Progenitor cell of endocrine pancreas (in vitro differentiated cells): ENCODE results near the gene MRPL19. TPM values are rescaled to one million over a fixed set of nuclear protein-coding genes. Genes with fewer than 3 reads are reported as not detected.
A peak's percentile ranks its signal among the peaks of the same experiment; 100 is the strongest.

Source experiments
- DNase-seq: peaks from one replicate; pipeline ENCODE4 v3.0.0; 2021; ENCODE audit warnings: low spot score; ENCODE audit not compliant: unreplicated experiment
- H3K27ac Mint-ChIP-seq: 2 replicates; pipeline ENCODE4 v1.8.0; 2021; ENCODE audit warnings: mild to moderate bottlenecking, moderate library complexity, mixed read lengths
- H3K27me3 Mint-ChIP-seq: 2 replicates; pipeline ENCODE4 v1.8.0; 2021; ENCODE audit warnings: mixed read lengths
- H3K36me3 Mint-ChIP-seq: 2 replicates; pipeline ENCODE4 v1.8.0; 2022; ENCODE audit warnings: mixed read lengths; ENCODE audit not compliant: insufficient read depth
- H3K4me1 Mint-ChIP-seq: 2 replicates; pipeline ENCODE4 v1.8.0; 2021; ENCODE audit warnings: low read depth, mixed read lengths
- H3K4me3 Mint-ChIP-seq: 2 replicates; pipeline ENCODE4 v1.8.0; 2021; ENCODE audit warnings: low read depth, mild to moderate bottlenecking, moderate library complexity, mixed read lengths
- H3K9me3 Mint-ChIP-seq: 2 replicates; pipeline ENCODE4 v1.8.0; 2021; ENCODE audit warnings: low read depth, mixed read lengths
- CTCF ChIP-seq: fragments of 200-600 bp; sonication (generic); IDR thresholded peaks from one replicate; pipeline ENCODE4 v1.5.0; 2021; ENCODE audit warnings: antibody characterized with exemption, mild to moderate bottlenecking; ENCODE audit not compliant: unreplicated experiment
- total RNA-seq: library from RNA; stranded (reverse); gene quantifications from 2 replicates; pipeline ENCODE4 v1.2.1, GENCODE V29; 2021

The MRPL19 gene
- total RNA-seq, 1 donor from 2014 or later, result 73.1 TPM

- H3K27me3 Mint-ChIP-seq, result peaks cover 10% of the 10 kb centered on the region
- TF ChIP-seq CTCF, result no peak
- H3K4me1 Mint-ChIP-seq, result peaks cover 2% of the 10 kb centered on the region
- H3K9me3 Mint-ChIP-seq, result no peaks in the 10 kb centered on the region
- no peak for DNase-seq
- H3K36me3 Mint-ChIP-seq, result no peaks in the 10 kb centered on the region
- H3K27ac Mint-ChIP-seq, result no peak overlapping the region
- no peak overlapping the region for H3K4me3 Mint-ChIP-seq
Observed at GRCh38 chr2:75637568-75637967, 9.0 kb upstream of the MRPL19 start.

- Mint-ChIP-seq H3K27ac (no peak overlapping the region), H3K9me3 (no peaks in the 10 kb centered on the region), H3K4me3 (no peak overlapping the region), H3K4me1 (no peaks in the 10 kb centered on the region), H3K36me3 (peaks cover 3% of the 10 kb centered on the region), H3K27me3 (peaks cover 10% of the 10 kb centered on the region)
- peak; percentile 97 for TF ChIP-seq CTCF
- peak; percentile 42 for DNase-seq
Observed at GRCh38 chr2:75640621-75641121, 5.9 kb upstream of the MRPL19 start.

GRCh38 chr2:75641587-75641986 is 5.0 kb upstream of the MRPL19 start:
- peaks cover 1% of the 10 kb centered on the region for H3K4me1 Mint-ChIP-seq
- H3K4me3 Mint-ChIP-seq, result no peak overlapping the region
- peaks cover 3% of the 10 kb centered on the region for H3K36me3 Mint-ChIP-seq
- no peak overlapping the region for H3K27ac Mint-ChIP-seq
- TF ChIP-seq CTCF, result no peak
- no peaks in the 10 kb centered on the region for H3K9me3 Mint-ChIP-seq
- H3K27me3 Mint-ChIP-seq, result peaks cover 10% of the 10 kb centered on the region
- no peak for DNase-seq

- TF ChIP-seq CTCF, result no peak
- no peak overlapping the region for H3K27ac Mint-ChIP-seq
- H3K27me3 Mint-ChIP-seq, result no peaks in the 10 kb centered on the region
- no peaks in the 10 kb centered on the region for H3K9me3 Mint-ChIP-seq
- H3K4me3 Mint-ChIP-seq, result no peak overlapping the region
- peaks cover 9% of the 10 kb centered on the region for H3K4me1 Mint-ChIP-seq
- no peak for DNase-seq
- peaks cover 5% of the 10 kb centered on the region for H3K36me3 Mint-ChIP-seq
Observed at GRCh38 chr2:75643980-75644379, 2.6 kb upstream of the MRPL19 start.

GRCh38 chr2:75645643-75646042 is 940 bp upstream of the MRPL19 start:
- no peak overlapping the region for H3K4me3 Mint-ChIP-seq
- H3K27me3 Mint-ChIP-seq, result no peaks in the 10 kb centered on the region
- DNase-seq, result no peak
- H3K27ac Mint-ChIP-seq, result peak overlapping the region; percentile 59
- no peaks in the 10 kb centered on the region for H3K9me3 Mint-ChIP-seq
- peaks cover 10% of the 10 kb centered on the region for H3K4me1 Mint-ChIP-seq
- no peak for TF ChIP-seq CTCF
- peaks cover 15% of the 10 kb centered on the region for H3K36me3 Mint-ChIP-seq
